T47D (cell line): ENCODE data around the gene RHBDD2.
"Not testable (repeated sequence)": the region's sequence is repeated elsewhere in the genome, so short reads cannot be mapped to it uniquely, and the experiment has no call there.

Experiments used
- DNase-seq, 2 experiments: peaks; one replicate each; pipeline versions ENCODE4 v3.0.0 to v3.0.0-alpha.2; 2011 to 2012; ENCODE audit warnings: low read depth in 1 of 2, low spot score in 1 of 2
- JUND ChIP-seq: IDR thresholded peaks from 2 replicates; pipeline ENCODE4 v1.6.1; 2012; ENCODE audit warnings: low read depth
- in situ Hi-C: cut with HindIII; loops from 2 replicates; pipeline ENCODE4 v1.10.0; 2016; ENCODE audit warnings: low sequenced_read_pairs, low pct_unique_long_range_greater_than_20kb

Gene RHBDD2

GRCh38 chr7:75878769-75879611 lies at the start of gene RHBDD2:
TSS of gene RHBDD2 (plus strand) at chr7:75879034. CDS start at chr7:75879083, 49 bp downstream.
- in situ Hi-C loops = no loop called here

GRCh38 chr7:75829656-75830055 lies 49.2 kb upstream of the RHBDD2 start:
- in situ Hi-C loops, DNase-seq: not testable (repeated sequence)

More at GRCh38 chr7:75878769-75879611, at the start of gene RHBDD2:
- TF ChIP-seq JUND = no peak
- DNase-seq = peak; percentile 96 to 97

GRCh38 chr7:75830978-75831377 lies 47.9 kb upstream of the RHBDD2 start:
- DNase-seq = no peak
- in situ Hi-C loops = no loop called here
- no peak for TF ChIP-seq JUND

- DNase-seq, in situ Hi-C loops: not testable (repeated sequence)
These were observed 45.2 kb upstream of the RHBDD2 start for GRCh38 chr7:75833662-75834061.

GRCh38 chr7:75835688-75836285 lies 43.0 kb upstream of the RHBDD2 start:
- DNase-seq = no peak
- TF ChIP-seq JUND = no peak
- in situ Hi-C loops = no loop called here

- in situ Hi-C loops = no loop called here
These were observed 42.0 kb upstream of the RHBDD2 start for GRCh38 chr7:75836798-75837197.

GRCh38 chr7:75838281-75838930 lies 40.4 kb upstream of the RHBDD2 start:
- DNase-seq, in situ Hi-C loops: not testable (repeated sequence)

More at GRCh38 chr7:75836798-75837197, 42.0 kb upstream of the RHBDD2 start:
- TF ChIP-seq JUND = no peak
- DNase-seq = no peak

GRCh38 chr7:75840029-75840428 lies 38.8 kb upstream of the RHBDD2 start:
- in situ Hi-C loops = no loop called here
- TF ChIP-seq JUND = no peak
- no peak for DNase-seq

GRCh38 chr7:75842836-75843446 lies 35.9 kb upstream of the RHBDD2 start:
- peak in 1 of 2 experiments; percentile 28 for DNase-seq
- in situ Hi-C loops = no loop called here
- no peak for TF ChIP-seq JUND

GRCh38 chr7:75843613-75844116 lies 35.2 kb upstream of the RHBDD2 start:
- no peak for TF ChIP-seq JUND
- no peak for DNase-seq
- in situ Hi-C loops = no loop called here

GRCh38 chr7:75844158-75844557 lies 34.7 kb upstream of the RHBDD2 start:
- in situ Hi-C loops = no loop called here
- no peak for DNase-seq
- no peak for TF ChIP-seq JUND

- DNase-seq, in situ Hi-C loops: not testable (repeated sequence)
These were observed 33.7 kb upstream of the RHBDD2 start for GRCh38 chr7:75845132-75845531.

GRCh38 chr7:75847707-75848106 lies 31.1 kb upstream of the RHBDD2 start:
- no peak for DNase-seq
- in situ Hi-C loops = no loop called here
- TF ChIP-seq JUND = no peak
